Activated T-cell treated with anti-CD3 and anti-CD28 coated beads, Interleukin-2, amount 50 U/mL, for 72 hours (primary cell): ENCODE measurements around the gene MBLAC1. TPM values are rescaled to one million over a fixed set of nuclear protein-coding genes. Genes with fewer than 3 reads are reported as not detected.

Source experiments
- ATAC-seq, 2 donors: fragments of 150-1000 bp; cut with Tn5 transposase; replicated peaks in 1 of 2; 2 replicates each; pipeline ENCODE4 v1.10.0; 2021; ENCODE audit warnings: moderate library complexity in 2 of 2, mild to moderate bottlenecking in 1 of 2
- DNase-seq, 2 donors: peaks; one replicate each; pipeline ENCODE4 v3.0.0; 2021 to 2022; ENCODE audit warnings: mixed read lengths in 1 of 2
- H3K27ac Mint-ChIP-seq: one replicate; pipeline ENCODE4 v1.8.0; 2022; ENCODE audit warnings: mild to moderate bottlenecking, moderate library complexity, mixed read lengths
- H3K27me3 Mint-ChIP-seq: one replicate; pipeline ENCODE4 v1.8.0; 2022; ENCODE audit warnings: low read depth, mixed read lengths
- H3K36me3 Mint-ChIP-seq, 2 donors: one replicate each; pipeline ENCODE4 v1.8.0; 2022; ENCODE audit warnings: mixed read lengths in 2 of 2, mild to moderate bottlenecking in 1 of 2; ENCODE audit not compliant: insufficient read depth in 2 of 2
- H3K4me1 Mint-ChIP-seq: one replicate; pipeline ENCODE4 v1.8.0; 2022; ENCODE audit warnings: low read depth, mixed read lengths
- H3K4me3 Mint-ChIP-seq, 2 donors: one replicate each; pipeline ENCODE4 v1.8.0; 2022; ENCODE audit warnings: mild to moderate bottlenecking in 2 of 2, mixed read lengths in 2 of 2, moderate library complexity in 2 of 2
- H3K9me3 Mint-ChIP-seq, 2 donors: one replicate each; pipeline ENCODE4 v1.8.0; 2022; ENCODE audit warnings: mixed read lengths in 2 of 2
- total RNA-seq, 2 donors: library from RNA; stranded (reverse); gene quantifications; one replicate each; pipeline ENCODE4 v1.2.3, GENCODE V29; 2022

Gene MBLAC1
- total RNA-seq, 2 donors from 2014 or later: 3.2 to 3.4 TPM

DNA sequence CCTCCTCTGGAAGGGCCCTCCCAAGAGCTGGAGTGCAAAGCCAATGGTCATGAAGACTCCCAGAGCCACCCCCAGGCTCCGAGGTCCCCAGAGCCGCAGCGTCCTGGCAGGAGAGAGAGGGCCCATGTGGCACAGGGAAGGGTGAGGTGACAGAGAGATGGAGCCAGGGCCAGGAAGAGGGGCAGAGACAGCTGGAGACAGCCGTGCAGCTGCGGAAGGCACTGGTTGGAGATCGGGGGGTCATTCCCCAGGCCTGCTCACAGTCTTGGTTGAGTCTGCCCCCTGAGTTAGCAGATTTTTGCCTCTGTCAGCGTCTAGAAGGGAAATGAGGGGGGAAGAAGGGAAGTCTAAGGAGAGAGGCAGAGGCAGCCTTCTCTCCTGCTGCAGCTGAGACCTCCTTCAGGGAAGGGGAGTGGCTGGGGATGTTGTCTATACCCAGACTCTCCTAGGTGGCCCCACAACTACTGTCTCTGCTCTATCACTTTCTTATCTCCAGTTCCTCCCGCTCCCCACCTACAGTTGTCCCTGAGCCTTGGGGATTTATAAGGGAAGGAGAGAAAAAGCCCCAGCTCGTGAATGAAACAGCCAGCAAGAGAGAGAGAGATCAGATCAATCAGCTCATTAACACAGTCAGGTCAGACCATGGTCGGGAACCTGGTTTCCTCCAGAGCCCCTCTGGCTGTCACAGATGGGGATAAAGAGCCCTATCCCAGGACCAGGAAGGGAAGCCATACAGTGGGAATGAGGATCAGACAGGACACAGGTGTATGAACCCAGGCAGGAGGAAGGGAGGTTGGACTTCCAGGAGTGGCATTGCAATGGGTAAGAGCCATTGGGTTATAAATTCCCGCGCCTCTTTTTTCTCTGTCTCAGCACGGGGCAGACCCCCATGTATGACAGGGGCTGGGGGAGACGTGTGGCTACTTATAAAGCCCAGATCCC is 40.5 kb downstream of the MBLAC1 start:
- no peak overlapping the region for H3K27ac Mint-ChIP-seq
- peaks cover 11% of the 10 kb centered on the region for H3K27me3 Mint-ChIP-seq
- DNase-seq (no peak), ATAC-seq (no peak)
- no peaks in the 10 kb centered on the region for H3K36me3 Mint-ChIP-seq
- H3K4me1 Mint-ChIP-seq: peaks cover 79% of the 10 kb centered on the region
- no peaks in the 10 kb centered on the region for H3K9me3 Mint-ChIP-seq
- peak overlapping the region; percentile 81 to 85 for H3K4me3 Mint-ChIP-seq

DNA sequence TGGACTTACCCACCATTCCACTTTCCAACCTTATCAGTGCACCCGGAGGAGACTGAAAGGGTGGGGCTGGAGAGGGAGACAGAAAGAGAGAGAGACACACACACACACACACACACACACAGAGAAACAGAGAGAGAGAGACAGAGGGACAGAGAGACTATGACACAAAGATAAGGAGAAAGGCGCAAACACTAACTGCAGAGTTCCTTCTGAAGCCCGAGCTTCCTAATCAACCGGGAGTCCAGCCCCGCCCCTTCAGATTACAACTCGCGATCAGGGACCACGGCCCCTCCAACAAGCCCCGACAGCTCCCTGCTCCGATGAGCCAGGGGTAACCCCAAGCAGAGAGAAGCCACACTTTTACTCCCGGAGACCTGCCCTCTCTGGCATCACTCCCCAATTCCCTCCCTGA is 41.2 kb downstream of the MBLAC1 start:
- Mint-ChIP-seq H3K27ac (no peak overlapping the region), H3K4me3 (peak overlapping the region; percentile 81 to 85), H3K27me3 (peaks cover 11% of the 10 kb centered on the region), H3K9me3 (no peaks in the 10 kb centered on the region), H3K4me1 (peaks cover 72% of the 10 kb centered on the region), H3K36me3 (no peaks in the 10 kb centered on the region)
- ATAC-seq: peak in 1 of 2 donors; percentile 3
- DNase-seq: no peak

DNA sequence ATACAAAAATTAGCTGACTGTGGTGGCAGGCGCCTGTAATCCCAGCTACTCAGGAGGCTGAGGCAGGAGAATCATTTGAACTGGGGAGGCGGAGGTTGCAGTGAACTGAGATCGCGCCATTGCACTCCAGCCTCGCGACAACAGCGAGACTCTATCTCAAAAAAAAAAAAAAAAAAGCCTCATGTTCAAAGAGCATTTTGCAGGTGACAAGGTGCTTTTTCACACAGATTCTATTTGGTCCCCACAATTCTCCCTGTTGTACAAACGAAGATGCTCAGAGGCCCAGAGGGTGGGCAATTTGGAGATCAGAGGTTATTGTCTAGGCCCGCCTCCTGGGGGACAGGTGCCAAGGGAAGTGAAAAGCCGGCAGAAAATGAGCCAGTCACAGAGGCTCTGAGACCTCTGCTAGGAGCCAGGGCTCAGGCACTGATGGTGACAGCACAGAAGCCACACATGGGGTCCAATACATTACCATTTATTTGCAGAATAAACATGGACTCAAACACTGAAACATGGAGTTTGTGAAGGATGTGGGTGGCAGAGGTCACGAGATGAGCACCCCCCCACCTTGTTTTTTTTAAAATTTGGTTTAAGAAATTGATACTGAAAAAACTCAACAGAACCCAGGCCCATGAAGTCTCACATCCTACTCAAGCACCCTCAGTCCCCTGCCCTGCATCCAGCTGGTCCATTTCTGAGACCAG is 42.5 kb downstream of the MBLAC1 start:
- Mint-ChIP-seq H3K9me3 (no peaks in the 10 kb centered on the region), H3K36me3 (no peaks in the 10 kb centered on the region), H3K4me1 (peaks cover 58% of the 10 kb centered on the region), H3K27me3 (peaks cover 11% of the 10 kb centered on the region), H3K27ac (no peak overlapping the region), H3K4me3 (peak overlapping the region; percentile 81 to 85)
- DNase-seq (no peak), ATAC-seq (peak in 1 of 2 donors; percentile 8)

DNA sequence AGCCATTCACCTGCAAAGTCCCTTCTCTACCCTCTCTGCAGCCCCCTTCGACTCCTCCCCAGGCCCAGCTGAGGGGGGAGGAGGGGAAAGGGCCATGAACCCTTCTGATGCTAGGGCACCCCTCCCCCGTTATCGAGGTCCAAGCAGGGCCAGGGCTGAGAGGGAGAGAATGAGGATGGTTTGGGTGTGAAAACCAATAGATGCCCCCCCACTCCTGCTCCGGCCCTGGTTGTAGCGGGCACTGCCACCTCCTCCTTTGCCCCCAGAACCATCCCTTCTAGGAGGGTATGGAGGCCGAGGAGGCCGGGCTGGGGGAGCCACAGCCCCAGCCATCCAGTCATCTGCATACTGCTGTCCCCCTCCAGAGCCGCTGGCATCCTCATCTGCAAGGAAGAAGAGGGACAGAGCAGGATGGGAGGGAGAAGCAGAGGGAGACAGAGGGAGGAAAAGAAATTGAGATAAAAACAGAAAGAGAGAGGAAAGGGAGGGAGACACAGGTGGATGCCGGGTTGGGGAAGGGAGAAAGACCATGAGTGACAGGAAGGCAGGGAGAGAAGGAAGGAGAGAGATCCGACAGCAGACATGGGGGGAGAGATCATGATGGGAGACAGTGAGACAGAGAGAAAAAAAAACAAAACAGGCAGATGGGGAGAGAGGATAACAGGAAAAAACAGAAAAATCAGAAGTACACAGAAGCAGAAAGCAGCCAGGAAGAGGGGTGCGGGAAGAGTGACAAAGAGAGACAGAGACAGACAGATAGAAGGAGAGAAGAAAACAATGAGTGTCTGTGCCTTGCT is 43.5 kb downstream of the MBLAC1 start:
- H3K4me3 Mint-ChIP-seq: peak overlapping the region; percentile 71 to 85
- ATAC-seq (no peak), DNase-seq (no peak)
- peaks cover 11% of the 10 kb centered on the region for H3K27me3 Mint-ChIP-seq
- no peak overlapping the region for H3K27ac Mint-ChIP-seq
- no peaks in the 10 kb centered on the region for H3K36me3 Mint-ChIP-seq
- H3K4me1 Mint-ChIP-seq: peaks cover 62% of the 10 kb centered on the region
- no peaks in the 10 kb centered on the region for H3K9me3 Mint-ChIP-seq

DNA sequence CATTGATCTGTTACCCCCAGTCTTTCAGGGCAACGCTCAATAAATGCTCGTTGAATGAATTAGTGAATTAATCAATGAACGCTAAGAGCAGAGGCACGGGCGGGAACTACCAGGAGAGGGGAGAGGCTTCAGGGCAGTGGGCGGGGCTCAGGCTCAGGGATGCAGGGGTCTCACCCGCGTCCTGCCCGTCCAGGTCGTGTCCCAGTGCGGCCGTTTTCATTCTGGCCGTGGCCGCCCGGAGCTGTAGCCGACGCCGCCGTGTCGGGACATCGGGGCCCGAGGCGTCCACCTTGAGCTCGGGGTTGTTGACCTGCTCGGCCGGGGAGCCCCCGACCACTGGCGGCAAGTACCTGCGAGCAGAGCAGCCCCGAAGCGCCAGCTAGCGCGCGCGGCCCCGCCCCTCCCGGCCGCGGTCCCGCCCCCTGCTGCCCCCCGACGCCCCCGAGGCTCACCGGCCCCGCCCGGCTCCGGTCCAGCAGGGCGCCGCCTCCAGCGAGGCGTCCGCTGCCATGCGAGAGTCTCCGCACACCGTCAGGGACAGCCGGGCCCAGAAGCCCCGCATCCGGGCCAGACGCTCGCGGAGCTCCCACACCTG is 44.4 kb downstream of the MBLAC1 start:
- H3K9me3 Mint-ChIP-seq: no peaks in the 10 kb centered on the region
- DNase-seq: peak; percentile 56 to 57

DNA sequence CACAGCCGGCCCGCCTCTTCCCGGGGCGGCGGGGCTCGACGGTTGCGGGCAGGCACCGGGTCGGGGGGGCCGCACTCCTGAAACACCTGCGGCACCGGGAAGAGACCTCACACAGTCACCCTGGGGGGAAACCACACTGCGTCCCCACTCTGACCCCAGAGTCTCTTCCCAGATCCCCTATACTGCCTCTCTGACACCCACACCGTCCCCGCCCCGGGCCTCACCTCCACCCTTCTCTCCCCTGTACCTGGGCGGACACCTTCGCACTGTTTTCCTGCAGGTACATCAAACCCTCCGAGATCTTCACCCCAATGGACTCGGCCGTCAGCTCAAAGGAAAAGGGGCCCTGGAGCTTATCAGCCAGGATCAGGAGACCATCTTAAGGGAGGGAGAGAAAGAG is 45.1 kb downstream of the MBLAC1 start:
- H3K27ac Mint-ChIP-seq: no peak overlapping the region
- DNase-seq: no peak
- ATAC-seq: peak; percentile 17 to 27
- H3K36me3 Mint-ChIP-seq: no peaks in the 10 kb centered on the region
- H3K9me3 Mint-ChIP-seq: no peaks in the 10 kb centered on the region
- peaks cover 11% of the 10 kb centered on the region for H3K27me3 Mint-ChIP-seq
- H3K4me1 Mint-ChIP-seq: peaks cover 62% of the 10 kb centered on the region
- peak overlapping the region; percentile 65 to 77 for H3K4me3 Mint-ChIP-seq

More for the DNA sequence above, 44.4 kb downstream of the MBLAC1 start:
- Mint-ChIP-seq H3K27ac (no peak overlapping the region), H3K36me3 (no peaks in the 10 kb centered on the region), H3K4me3 (peak overlapping the region; percentile 71 to 85), H3K4me1 (peaks cover 62% of the 10 kb centered on the region), H3K27me3 (peaks cover 11% of the 10 kb centered on the region)
- peak; percentile 68 to 74 for ATAC-seq

DNA sequence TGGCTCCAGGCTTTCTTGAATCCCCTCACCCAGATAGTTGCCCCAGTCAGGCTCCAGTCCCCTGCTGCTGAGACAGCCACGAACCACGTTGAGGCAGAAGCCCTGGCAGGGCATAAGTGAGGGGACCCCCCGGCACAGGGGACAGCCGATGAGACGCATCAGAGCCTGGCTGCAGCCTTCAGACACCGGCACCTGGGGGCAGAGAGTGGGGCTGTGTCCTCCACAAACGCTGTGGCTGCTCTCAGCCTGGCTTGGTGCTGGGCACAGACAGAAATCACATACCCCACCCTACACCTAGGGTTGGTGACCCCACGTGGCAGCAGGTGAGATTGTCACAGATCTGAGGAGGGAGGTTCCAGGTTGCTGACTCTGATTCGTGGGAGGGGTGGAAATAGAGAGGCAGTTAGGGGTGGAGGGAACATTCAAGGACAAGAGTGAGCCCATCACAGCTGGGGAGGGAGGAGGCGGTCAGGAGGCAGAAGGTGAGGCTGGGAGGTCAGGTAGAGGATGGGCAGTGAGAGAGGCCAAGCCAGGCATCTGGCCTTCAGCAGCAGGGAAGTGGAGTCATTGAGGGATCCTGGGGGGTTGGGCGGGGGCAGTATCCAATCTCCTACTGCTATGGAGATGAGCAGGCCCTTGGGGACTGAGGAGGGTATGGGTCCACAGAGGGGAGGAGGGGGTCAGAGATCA is 47.2 kb downstream of the MBLAC1 start:
- no peaks in the 10 kb centered on the region for H3K9me3 Mint-ChIP-seq
- peaks cover 0 to 2% of the 10 kb centered on the region in 2 donors for H3K36me3 Mint-ChIP-seq
- no peak overlapping the region for H3K4me3 Mint-ChIP-seq
- H3K27ac Mint-ChIP-seq: no peak overlapping the region
- peaks cover 51% of the 10 kb centered on the region for H3K4me1 Mint-ChIP-seq
- H3K27me3 Mint-ChIP-seq: no peaks in the 10 kb centered on the region
- ATAC-seq (no peak), DNase-seq (no peak)

DNA sequence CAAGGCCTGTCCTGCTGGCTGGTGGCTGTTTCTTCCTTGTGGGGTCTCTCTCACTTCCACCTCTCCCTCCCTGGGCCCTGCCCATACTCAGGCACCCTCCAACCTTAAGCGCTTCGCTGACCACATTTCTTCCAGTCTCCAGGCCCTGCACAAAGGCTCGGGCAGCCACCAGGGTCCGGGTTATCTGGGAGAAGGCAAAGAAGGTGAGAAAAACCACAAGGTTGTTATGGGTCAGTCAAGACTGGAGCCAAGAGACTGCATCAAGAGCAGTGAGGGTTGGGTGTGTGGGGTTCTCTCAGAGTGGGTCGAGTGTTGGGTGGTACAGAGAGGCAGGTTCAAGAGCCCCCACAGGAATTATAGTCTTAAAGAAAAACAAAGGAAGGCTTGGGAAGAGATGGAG is 47.8 kb downstream of the MBLAC1 start:
- Mint-ChIP-seq H3K9me3 (no peaks in the 10 kb centered on the region), H3K4me3 (no peak overlapping the region), H3K27me3 (no peaks in the 10 kb centered on the region), H3K27ac (no peak overlapping the region), H3K4me1 (peaks cover 50% of the 10 kb centered on the region), H3K36me3 (peaks cover 0 to 2% of the 10 kb centered on the region in 2 donors)
- ATAC-seq: no peak
- no peak for DNase-seq

DNA sequence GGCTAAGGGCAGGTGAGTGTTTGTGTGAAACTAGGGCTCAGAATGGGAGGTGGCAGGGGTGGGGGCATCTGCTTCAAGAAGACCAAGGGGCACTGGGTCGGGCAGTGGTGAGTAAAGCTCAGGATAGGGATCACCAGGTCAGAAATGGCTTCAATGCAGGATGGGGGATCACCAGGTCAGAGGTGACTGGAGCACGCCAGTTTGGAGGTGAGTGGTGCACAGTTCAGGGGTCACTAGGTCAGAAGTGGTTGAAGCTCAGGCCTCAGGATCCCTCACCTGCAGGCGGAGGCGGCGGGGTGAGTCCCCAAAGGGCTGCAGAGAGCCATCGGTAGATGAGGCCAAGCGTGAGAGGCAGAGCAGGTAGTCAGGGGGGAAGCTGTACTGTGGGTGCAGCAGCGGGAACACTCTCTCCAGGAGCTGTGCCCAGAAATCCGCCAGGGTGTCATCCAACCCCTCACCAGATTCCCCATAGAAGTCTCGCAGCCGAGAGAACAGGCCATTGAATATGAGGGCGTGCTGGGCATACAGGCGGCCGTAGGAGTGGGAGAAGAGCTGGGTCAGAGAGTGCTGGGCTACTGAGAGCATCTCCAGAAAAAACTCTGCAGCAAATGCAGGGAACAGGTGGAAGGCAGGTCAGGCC is 48.6 kb downstream of the MBLAC1 start:
- Mint-ChIP-seq H3K4me3 (peak overlapping the region; percentile 10 to 13), H3K9me3 (peaks cover 0 to 1% of the 10 kb centered on the region in 2 donors), H3K27ac (no peak overlapping the region), H3K4me1 (peaks cover 50% of the 10 kb centered on the region), H3K36me3 (peaks cover 3% of the 10 kb centered on the region in 2 donors), H3K27me3 (no peaks in the 10 kb centered on the region)
- DNase-seq: no peak
- ATAC-seq: no peak

DNA sequence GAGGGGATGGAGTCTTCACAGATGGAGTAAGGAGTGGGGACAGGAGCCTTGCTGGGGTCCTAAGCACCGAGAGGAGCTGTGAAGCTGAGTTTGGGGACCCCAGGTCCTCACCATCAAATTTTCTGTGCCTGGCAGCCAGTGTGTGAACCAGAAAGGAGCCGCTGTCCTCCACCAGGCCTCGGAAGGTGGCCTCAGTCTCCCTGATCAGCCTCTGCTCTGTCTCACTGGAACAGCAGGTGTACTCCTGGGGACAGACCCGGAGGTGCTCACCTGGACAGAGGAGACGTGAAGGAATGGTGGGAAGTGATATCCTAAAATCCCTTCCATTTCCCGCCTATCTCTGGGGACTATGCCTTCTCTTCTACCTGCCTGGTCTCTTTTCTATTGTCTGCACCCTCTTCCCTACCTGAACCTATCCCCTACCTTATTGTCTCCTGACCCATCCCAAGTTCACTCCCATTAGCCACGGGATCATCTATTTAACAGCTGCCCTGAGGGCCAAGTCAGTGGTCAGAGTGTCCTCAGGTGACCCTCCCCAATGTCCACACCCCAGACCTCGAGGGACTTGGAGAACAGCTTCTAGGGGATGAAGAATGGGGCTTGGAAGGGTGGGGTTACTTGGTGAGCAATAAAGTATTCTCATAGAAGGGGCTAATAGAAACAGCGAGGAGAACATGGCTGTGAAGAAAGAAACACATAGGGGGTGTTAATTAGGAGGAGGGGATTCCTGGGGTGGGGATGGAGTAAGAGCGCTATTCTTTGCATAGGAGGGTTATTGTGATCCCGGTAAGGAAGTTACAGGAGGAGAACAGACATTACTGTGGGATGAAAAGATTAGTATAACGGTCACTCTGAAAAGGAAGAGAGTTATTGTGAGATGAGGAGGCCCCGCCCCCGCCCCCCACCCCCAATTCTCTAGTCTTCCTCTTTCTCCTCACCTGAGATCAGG is 49.6 kb downstream of the MBLAC1 start:
- H3K9me3 Mint-ChIP-seq: peaks cover 0 to 2% of the 10 kb centered on the region in 2 donors
- H3K36me3 Mint-ChIP-seq: peaks cover 4 to 8% of the 10 kb centered on the region in 2 donors
- peak overlapping the region; percentile 85 to 91 for H3K4me3 Mint-ChIP-seq
- DNase-seq (no peak), ATAC-seq (no peak)
- H3K4me1 Mint-ChIP-seq: peaks cover 55% of the 10 kb centered on the region
- H3K27me3 Mint-ChIP-seq: no peaks in the 10 kb centered on the region
- H3K27ac Mint-ChIP-seq: no peak overlapping the region
